Chondrocyte (in vitro differentiated cells): ENCODE results near the gene CUBN. TPM values are rescaled to one million over a fixed set of nuclear protein-coding genes. Genes with fewer than 3 reads are reported as not detected.

Experiments
- DNase-seq: peaks from one replicate; pipeline ENCODE4 v3.0.0; 2021; ENCODE audit warnings: mixed read lengths, low spot score
- H3K27ac Mint-ChIP-seq: one replicate; pipeline ENCODE4 v1.8.0; 2021; ENCODE audit warnings: mild to moderate bottlenecking, moderate library complexity, mixed read lengths; ENCODE audit not compliant: unreplicated experiment
- H3K27me3 Mint-ChIP-seq: 2 replicates; pipeline ENCODE4 v1.8.0; 2021; ENCODE audit warnings: low read depth, mixed read lengths
- H3K36me3 Mint-ChIP-seq: 2 replicates; pipeline ENCODE4 v1.8.0; 2021; ENCODE audit warnings: low read depth, mixed read lengths
- H3K4me1 Mint-ChIP-seq: 2 replicates; pipeline ENCODE4 v1.8.0; 2021; ENCODE audit warnings: low read depth, mild to moderate bottlenecking, mixed read lengths
- H3K4me3 Mint-ChIP-seq: one replicate; pipeline ENCODE4 v1.8.0; 2021; ENCODE audit warnings: mild to moderate bottlenecking, moderate library complexity, mixed read lengths; ENCODE audit not compliant: unreplicated experiment
- H3K9me3 Mint-ChIP-seq: 2 replicates; pipeline ENCODE4 v1.8.0; 2021; ENCODE audit warnings: low read depth, mixed read lengths
- total RNA-seq: library from RNA; stranded (reverse); gene quantifications from 3 replicates; pipeline ENCODE4 v1.2.1, GENCODE V29; 2021
- TF ChIP-seq, protein P1 (sequence below): fragments of 200-600 bp; sonication (generic); IDR thresholded peaks from 2 replicates; pipeline ENCODE4 v1.5.0; 2021; ENCODE audit warnings: antibody characterized with exemption, mild to moderate bottlenecking, moderate library complexity

CUBN gene
- total RNA-seq, 1 donor from 2014 or later, result 1.0 TPM

DNA sequence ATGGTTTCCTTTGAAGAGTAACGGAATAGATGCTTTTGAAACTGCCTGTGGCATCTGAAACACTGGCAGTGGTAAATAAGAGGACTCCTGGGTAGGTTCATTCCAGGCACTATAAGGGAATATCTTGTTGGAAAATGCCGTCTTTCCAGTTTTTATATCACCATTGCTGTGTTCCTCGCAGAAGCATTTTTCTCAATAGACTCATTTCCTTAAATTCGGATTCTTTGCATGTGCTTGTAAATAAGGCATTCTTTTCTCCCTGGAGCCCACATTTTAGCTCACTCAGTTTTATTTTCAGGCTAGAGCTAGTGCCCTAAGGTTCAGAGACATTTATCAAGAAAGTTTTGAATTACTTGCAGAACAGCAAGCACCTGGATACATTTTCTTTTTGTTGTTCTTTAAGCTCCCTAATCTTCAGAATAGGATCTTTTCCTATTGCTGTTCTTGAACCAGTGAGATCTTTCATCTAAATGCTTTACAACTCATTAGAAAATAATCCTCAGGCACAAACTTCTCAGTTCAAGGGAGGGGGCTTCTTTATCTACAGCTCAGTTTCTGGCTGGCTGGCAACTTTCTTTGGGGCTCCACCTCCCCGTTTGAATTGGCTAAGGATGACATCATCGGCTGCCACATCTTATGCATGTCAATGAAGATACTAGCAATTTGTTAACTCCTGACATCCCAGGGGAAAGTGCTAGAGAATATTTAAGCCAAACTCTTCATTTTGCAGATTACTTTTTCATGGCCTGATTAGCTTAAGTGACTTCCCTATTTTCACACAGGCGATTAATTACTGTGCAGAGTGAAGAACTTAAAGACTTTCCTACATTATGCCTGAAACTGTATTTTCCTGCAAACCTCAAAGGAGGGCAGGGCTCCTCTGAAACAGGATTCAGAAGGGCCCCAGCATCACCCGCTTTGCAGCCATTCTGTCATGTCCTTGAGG, 178.7 kb downstream of the CUBN start:
- no peak for DNase-seq
- no peaks in the 10 kb centered on the region for H3K9me3 Mint-ChIP-seq

DNA sequence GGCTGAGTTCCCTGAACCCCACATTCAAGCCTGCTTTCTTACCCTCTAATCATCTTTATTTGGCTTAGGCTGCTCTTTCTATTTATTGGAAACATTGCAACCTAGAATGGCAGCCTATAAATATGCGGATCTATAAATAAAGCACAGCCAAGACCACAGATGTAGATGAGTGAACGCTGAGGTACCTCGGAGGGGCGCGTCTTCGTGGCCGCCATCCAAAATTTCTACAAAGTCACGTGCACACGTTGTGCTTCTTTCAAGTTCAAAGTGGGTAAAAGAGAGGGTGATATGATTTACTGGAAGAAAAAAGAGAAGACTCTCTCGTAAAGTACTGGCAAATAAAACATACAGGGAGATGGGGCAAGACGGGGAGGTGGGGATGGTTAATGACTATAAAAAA, 179.8 kb downstream of the CUBN start:
- no peaks in the 10 kb centered on the region for H3K9me3 Mint-ChIP-seq
- H3K27me3 Mint-ChIP-seq, result no peaks in the 10 kb centered on the region
- no peaks in the 10 kb centered on the region for H3K36me3 Mint-ChIP-seq
- no peak for DNase-seq
- H3K4me3 Mint-ChIP-seq, result no peak overlapping the region
- TF ChIP-seq, protein P1, sequence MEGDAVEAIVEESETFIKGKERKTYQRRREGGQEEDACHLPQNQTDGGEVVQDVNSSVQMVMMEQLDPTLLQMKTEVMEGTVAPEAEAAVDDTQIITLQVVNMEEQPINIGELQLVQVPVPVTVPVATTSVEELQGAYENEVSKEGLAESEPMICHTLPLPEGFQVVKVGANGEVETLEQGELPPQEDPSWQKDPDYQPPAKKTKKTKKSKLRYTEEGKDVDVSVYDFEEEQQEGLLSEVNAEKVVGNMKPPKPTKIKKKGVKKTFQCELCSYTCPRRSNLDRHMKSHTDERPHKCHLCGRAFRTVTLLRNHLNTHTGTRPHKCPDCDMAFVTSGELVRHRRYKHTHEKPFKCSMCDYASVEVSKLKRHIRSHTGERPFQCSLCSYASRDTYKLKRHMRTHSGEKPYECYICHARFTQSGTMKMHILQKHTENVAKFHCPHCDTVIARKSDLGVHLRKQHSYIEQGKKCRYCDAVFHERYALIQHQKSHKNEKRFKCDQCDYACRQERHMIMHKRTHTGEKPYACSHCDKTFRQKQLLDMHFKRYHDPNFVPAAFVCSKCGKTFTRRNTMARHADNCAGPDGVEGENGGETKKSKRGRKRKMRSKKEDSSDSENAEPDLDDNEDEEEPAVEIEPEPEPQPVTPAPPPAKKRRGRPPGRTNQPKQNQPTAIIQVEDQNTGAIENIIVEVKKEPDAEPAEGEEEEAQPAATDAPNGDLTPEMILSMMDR, result no peak
- peaks cover 34% of the 10 kb centered on the region for H3K4me1 Mint-ChIP-seq
- no peak overlapping the region for H3K27ac Mint-ChIP-seq

More for the DNA sequence above, 178.7 kb downstream of the CUBN start:
- Mint-ChIP-seq H3K36me3 (no peaks in the 10 kb centered on the region), H3K27ac (peak overlapping the region; percentile 67), H3K4me3 (peak overlapping the region; percentile 19), H3K27me3 (no peaks in the 10 kb centered on the region), H3K4me1 (peaks cover 29% of the 10 kb centered on the region)
- TF ChIP-seq, protein P1, result no peak

DNA sequence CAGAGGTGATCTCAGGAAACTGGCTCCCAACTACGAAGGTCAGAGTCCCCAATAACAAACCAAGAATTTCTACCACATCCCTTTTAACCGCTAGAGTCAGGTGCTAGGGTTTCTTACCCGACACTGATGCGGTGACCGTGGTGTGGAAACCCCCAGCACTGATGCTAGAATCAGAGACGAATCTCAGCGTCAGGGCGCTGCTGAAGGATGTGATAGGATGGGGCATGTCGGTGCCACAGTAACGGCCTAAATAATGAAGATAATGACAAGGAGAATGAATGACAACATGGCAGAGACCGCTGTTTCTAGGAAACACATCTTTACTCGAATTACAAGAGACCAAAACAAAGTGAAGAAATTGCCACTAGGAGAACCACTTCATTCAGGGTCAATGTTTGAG, 181.2 kb downstream of the CUBN start:
- Mint-ChIP-seq H3K4me1 (peaks cover 49% of the 10 kb centered on the region), H3K9me3 (no peaks in the 10 kb centered on the region), H3K27me3 (no peaks in the 10 kb centered on the region), H3K36me3 (no peaks in the 10 kb centered on the region), H3K27ac (no peak overlapping the region), H3K4me3 (no peak overlapping the region)
- TF ChIP-seq, protein P1, result no peak
- no peak for DNase-seq

DNA sequence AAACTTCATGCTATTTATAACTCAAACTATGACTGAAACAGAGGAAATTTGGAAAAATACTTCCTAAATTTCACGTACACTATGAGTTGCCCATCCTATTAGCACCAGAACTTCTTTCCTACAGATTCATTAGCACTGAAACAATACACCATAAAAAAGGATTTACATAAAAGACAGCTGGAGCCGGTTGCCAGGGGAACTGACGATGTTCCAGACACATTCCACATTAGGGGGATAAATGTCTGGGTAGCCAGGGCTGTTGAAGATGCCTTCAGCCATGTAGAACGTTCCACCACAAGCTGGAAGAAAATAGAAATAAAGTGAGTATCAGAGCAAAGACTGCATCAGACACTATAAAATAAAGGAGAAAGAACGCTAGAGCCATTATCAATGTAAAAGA, 182.5 kb downstream of the CUBN start:
- Mint-ChIP-seq H3K4me3 (no peak overlapping the region), H3K9me3 (no peaks in the 10 kb centered on the region), H3K4me1 (peaks cover 41% of the 10 kb centered on the region), H3K36me3 (no peaks in the 10 kb centered on the region), H3K27ac (no peak overlapping the region), H3K27me3 (no peaks in the 10 kb centered on the region)
- TF ChIP-seq, protein P1, result no peak
- DNase-seq, result no peak

DNA sequence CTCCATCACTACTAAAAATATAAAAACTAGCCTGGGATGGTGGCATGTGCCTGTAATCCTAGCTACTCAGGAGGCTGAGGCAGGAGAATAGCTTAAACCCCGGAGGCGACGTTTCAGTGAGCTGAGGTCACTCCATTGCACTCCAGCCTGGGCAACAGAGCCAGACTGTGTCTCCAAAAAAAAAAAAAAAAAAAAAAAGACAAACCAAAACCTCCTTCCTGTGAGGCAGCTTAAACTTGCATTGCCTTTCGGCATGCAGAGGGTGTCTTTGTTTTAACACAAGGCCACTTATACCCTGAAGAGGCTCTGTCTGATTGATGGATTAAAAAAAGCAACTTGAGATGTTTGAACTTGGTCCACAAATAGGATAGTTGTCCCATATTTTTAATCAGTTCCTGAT, 184.0 kb downstream of the CUBN start:
- no peak overlapping the region for H3K4me3 Mint-ChIP-seq
- no peak for DNase-seq
- no peak overlapping the region for H3K27ac Mint-ChIP-seq
- no peaks in the 10 kb centered on the region for H3K27me3 Mint-ChIP-seq
- peaks cover 30% of the 10 kb centered on the region for H3K4me1 Mint-ChIP-seq
- H3K9me3 Mint-ChIP-seq, result no peaks in the 10 kb centered on the region
- TF ChIP-seq, protein P1, result no peak
- no peaks in the 10 kb centered on the region for H3K36me3 Mint-ChIP-seq
